GM10266 (cell line): ENCODE data around the gene ZDHHC17.

Source experiments
- DNase-seq: peaks from one replicate; pipeline ENCODE4 v3.0.0; 2012; ENCODE audit errors: extremely low spot score
- CTCF ChIP-seq: IDR thresholded peaks from 2 replicates; pipeline ENCODE4 v1.5.1; 2012; ENCODE audit warnings: mild to moderate bottlenecking, low read depth; ENCODE audit not compliant: control insufficient read depth, insufficient read depth; ENCODE audit errors: missing control alignments

The ZDHHC17 gene

GRCh38 chr12:76856018-76856644 lies 92.2 kb downstream of the ZDHHC17 start:
- TF ChIP-seq CTCF, result no peak
- no peak for DNase-seq

- DNase-seq, result no peak
- no peak for TF ChIP-seq CTCF
These were observed 95.7 kb downstream of the ZDHHC17 start for GRCh38 chr12:76859611-76860010.

- TF ChIP-seq CTCF, result no peak
- no peak for DNase-seq
These were observed 96.3 kb downstream of the ZDHHC17 start for GRCh38 chr12:76860256-76860655.

GRCh38 chr12:76863005-76863670 lies 99.2 kb downstream of the ZDHHC17 start:
- no peak for DNase-seq
- TF ChIP-seq CTCF, result no peak

- TF ChIP-seq CTCF, result no peak
- no peak for DNase-seq
These were observed 99.9 kb downstream of the ZDHHC17 start for GRCh38 chr12:76863837-76864236.

- no peak for DNase-seq
- no peak for TF ChIP-seq CTCF
These were observed 101.0 kb downstream of the ZDHHC17 start for GRCh38 chr12:76864791-76865400.

GRCh38 chr12:76866151-76866567 lies 102.2 kb downstream of the ZDHHC17 start:
- no peak for TF ChIP-seq CTCF
- no peak for DNase-seq
